Lower leg skin (tissue), 3 donors: Measurements from ENCODE around the gene VPS33A.

Experiments
- POLR2A ChIP-seq, 2 donors: fragments of 450-650 bp; IDR thresholded peaks; one replicate each; pipeline ENCODE4 v1.6.1; 2016 to 2017; ENCODE audit warnings: antibody characterized with exemption in 2 of 2, mild to moderate bottlenecking in 1 of 2, moderate library complexity in 1 of 2
- TF ChIP-seq, protein P1 (sequence below), 3 donors: fragments of 450-650 bp; IDR thresholded peaks; one replicate each; pipeline ENCODE4 v1.5.1; 2016; ENCODE audit warnings: antibody characterized with exemption in 3 of 3, mild to moderate bottlenecking in 3 of 3, moderate library complexity in 2 of 3

DNA sequence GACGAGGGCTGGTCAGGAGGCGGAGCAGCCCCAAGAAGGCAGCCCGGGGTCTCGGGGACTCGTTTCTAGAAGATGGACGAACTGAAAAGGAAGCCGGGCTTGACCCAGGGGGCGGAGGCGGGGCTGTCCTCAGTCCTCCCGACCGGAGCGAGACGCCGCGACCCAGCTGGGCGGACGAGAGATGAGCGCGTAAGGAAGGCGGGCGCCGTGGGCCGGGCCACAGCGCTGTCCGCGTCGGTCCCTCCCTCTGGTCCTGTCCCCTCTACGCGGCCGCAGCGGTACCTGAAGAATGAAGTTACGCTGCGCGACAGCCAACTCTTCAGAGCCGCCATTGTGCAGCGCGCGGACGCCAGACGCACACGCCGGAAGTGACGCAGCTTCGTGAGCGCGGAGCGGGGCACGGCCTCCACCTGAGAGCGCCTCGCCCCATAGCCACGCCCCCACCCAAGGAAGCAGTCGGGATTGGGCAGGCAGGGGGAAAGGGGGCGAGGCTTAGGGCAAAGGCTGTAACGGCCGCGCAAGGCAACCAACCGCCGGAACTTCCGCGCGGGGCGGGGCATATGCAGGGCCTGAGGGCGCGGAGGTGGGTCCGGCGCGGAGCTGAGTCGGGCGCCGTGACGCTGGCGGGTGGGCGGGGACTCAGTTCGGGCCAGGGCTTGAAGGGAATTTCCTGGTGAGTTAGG, 40.5 kb downstream of the VPS33A start, which contains the start of gene DIABLO:
- TF ChIP-seq POLR2A (IDR thresholded peaks at IDR 0.05) = peak in 1 of 2 donors; percentile 86
- TF ChIP-seq, protein P1, sequence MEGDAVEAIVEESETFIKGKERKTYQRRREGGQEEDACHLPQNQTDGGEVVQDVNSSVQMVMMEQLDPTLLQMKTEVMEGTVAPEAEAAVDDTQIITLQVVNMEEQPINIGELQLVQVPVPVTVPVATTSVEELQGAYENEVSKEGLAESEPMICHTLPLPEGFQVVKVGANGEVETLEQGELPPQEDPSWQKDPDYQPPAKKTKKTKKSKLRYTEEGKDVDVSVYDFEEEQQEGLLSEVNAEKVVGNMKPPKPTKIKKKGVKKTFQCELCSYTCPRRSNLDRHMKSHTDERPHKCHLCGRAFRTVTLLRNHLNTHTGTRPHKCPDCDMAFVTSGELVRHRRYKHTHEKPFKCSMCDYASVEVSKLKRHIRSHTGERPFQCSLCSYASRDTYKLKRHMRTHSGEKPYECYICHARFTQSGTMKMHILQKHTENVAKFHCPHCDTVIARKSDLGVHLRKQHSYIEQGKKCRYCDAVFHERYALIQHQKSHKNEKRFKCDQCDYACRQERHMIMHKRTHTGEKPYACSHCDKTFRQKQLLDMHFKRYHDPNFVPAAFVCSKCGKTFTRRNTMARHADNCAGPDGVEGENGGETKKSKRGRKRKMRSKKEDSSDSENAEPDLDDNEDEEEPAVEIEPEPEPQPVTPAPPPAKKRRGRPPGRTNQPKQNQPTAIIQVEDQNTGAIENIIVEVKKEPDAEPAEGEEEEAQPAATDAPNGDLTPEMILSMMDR (IDR thresholded peaks at IDR 0.05) = no peak
